Frontal cortex (tissue), 4 donors: Measurements from ENCODE around the gene TRAPPC3L. TPM values are rescaled to one million over a fixed set of nuclear protein-coding genes. Genes with fewer than 3 reads are reported as not detected.

ENCODE experiments used
- DNase-seq, 2 donors: peaks; one replicate each; pipeline ENCODE4 v3.0.0; 2012; ENCODE audit warnings: low spot score in 2 of 2
- FAIRE-seq: peaks from 2 replicates; lab custom pipeline; 2012; peaks lifted over from hg19 to GRCh38; lab: Jason Lieb, UNC
- total RNA-seq: library from RNA; depleted of rRNA; stranded (reverse); fragments of >200 nt; gene quantifications from one replicate; pipeline ENCODE4 v1.2.3, GENCODE V29; 2014
- donor health status: control.
- donor health status: control.
- donor health status: control.

TRAPPC3L gene
- total RNA-seq, 1 donor from 2014 or later, result under 0.01 TPM

DNA sequence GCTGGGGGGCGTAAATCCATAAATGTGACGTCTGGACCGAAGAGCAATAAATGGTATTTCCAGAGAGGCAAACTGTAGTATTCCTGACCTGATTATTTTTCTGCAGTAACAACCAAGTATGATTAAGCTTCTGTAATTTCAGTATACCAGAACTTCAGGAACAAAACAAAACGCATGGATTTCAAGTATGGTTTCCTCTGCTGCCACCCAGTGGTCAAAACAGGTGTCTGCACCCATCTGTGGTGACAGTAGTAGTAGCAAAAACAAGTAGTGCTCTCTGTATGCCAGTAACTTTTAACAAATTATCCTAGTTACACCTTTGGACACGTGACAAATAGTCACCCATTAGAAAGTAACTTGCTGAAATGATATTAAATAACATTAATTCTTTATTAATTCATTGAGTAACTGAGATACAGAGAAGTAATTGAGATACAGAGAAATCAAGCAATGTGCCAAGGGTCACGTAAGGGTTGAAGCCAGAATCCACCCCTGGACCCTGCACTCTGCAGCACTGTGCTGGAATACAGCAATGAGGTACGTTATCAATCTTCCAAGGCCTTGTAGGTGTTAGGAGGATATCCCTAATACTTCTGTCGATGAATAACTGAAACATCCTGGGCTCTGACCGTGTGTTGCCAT, 16.0 kb upstream of the TRAPPC3L start:
- peak; percentile 91 for FAIRE-seq
- DNase-seq, result peak; percentile 47 to 64

GRCh38 chr6:116560130-116560529, 14.6 kb upstream of the TRAPPC3L start:
- no peak for FAIRE-seq
- DNase-seq, result no peak

GRCh38 chr6:116557893-116558292, 12.4 kb upstream of the TRAPPC3L start:
- FAIRE-seq, result no peak

GRCh38 chr6:116556814-116557415, 11.4 kb upstream of the TRAPPC3L start:
- DNase-seq (no peak), FAIRE-seq (no peak)

More at GRCh38 chr6:116557893-116558292, 12.4 kb upstream of the TRAPPC3L start:
- no peak for DNase-seq

DNA sequence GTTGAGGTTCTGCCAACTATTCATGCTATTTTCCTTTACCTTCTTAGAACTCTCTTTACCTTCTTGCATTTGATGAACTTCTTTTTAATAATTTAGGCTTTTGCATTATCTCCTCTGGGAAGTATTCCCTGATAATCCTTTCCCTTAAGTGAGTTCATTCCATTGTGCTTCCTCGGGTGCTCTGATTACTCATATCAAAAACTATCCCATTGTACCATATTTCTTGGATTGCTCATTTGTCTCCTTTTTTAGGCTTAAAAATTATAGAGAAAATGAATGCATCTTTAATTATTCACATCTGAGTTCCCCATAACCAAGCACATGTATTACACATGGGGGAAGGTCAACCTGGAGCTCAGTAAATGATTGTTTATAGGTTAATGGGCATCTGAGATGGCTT, 10.6 kb upstream of the TRAPPC3L start:
- DNase-seq (no peak), FAIRE-seq (no peak)

DNA sequence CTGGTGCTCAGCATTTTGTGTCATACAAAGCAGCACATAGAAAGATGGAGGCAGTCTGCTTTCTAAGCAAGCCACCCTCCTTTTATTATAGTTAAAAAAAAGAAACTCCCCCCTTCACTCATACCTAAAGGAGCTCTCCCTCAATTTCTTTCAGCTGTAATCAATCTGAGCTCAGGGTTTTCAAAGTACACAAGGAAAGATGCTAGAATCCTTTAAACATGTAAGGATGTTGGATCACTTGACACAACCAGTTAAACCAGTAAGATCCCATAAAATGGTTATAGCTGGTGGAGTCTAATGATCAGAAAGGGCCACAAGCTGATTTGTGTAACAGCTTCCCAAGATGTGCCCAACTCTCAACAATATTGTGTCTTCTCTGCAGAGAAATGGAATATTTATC, 8.0 kb upstream of the TRAPPC3L start, which contains the start of gene CALHM4:
CALHM4 (plus strand) TSS at position 301 of the 400 bp plus-strand sequence; CDS start at position 344, 43 bp downstream.
- no peak for DNase-seq
- no peak for FAIRE-seq

DNA sequence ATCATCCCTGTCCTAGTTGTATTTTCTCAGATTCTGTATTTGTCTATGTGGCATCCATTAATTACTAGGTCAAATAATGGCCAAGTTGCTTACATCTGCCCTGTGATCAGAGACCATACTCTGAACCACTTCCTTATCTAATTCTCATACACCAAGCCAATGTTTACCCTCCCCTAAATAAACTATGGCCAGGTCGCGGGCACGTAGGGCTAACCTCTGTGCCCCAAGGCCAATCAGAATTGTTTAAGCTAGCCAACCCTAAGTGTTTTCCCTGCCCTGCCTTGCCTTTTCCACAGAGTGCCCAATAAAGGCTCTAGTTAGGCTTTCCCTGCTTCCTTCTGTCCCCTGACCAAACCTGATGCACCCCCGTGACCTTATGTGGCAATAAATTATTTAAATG, 5.3 kb upstream of the TRAPPC3L start:
- FAIRE-seq (no peak), DNase-seq (no peak)

GRCh38 chr6:116547358-116547757, 1.9 kb upstream of the TRAPPC3L start:
- FAIRE-seq (no peak), DNase-seq (no peak)

- no peak for DNase-seq
- no peak for FAIRE-seq
Measured at GRCh38 chr6:116543149-116543548, 2.3 kb downstream of the TRAPPC3L start.

GRCh38 chr6:116542426-116542825, 3.1 kb downstream of the TRAPPC3L start:
- FAIRE-seq (no peak), DNase-seq (no peak)

- DNase-seq (peak in 1 of 2 donors; percentile 12), FAIRE-seq (no peak)
Measured at GRCh38 chr6:116536216-116536621, 9.3 kb downstream of the TRAPPC3L start.

DNA sequence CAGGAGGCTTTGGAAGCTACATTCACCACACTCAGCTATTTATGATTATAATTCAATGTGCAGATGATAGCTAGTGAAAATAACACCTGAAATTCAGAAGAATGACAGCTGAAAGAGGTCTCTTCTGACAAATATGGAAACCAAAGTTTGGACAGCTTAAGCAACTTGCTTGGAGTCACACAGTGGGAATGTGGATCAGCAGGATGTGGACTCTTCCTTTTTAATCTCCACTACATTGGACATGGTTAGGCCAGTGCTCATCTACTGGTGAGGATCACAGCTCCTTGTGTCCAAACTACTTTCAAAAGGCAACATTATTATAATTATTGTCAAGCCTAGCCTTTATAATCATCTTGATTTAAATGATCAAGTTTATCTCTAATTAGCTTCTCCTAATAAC, 10.4 kb downstream of the TRAPPC3L start:
- FAIRE-seq (no peak), DNase-seq (no peak)

GRCh38 chr6:116533233-116533957, 12.1 kb downstream of the TRAPPC3L start:
- DNase-seq (no peak), FAIRE-seq (no peak)

DNA sequence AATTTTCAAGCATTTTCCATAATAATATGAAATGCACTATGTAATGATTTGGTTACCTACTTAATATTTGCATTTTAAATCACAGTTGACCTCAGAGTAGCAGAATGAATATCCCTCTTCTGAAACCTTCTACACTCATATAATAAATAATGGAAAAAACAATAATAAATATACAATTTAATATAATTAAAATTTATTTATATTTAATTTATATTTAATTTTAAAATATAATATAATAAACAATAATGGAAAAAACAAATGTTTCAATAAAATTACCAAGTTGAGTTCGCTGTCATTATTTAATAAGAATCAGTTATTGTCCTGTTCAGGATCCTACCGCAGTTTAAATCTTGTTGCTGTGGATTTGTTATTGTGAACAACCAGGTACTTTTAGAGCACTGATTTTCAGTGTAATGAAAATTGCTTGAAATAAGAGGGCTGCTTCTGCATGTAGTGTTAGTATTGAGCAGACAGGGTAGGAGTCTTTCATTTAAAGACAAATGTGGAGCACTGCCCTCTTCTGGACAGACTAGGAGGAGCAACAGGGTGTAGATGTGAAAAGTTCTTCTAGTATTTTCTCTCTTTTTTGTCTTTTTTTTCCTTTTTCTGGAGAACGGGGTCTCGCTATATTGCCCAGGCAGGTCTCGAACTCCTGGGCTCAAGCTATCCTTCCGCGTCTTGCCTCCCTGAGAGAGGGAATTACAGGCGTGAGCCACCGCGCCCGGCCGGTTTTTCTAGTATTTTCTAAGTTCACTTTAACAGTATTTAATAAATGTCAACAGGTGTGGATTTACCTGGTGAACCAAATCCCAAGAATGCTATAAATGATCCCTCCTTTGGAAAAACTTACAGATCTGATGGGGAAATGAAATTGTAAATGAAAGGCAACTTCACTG, 13.6 kb downstream of the TRAPPC3L start:
- peak; percentile 22 to 32 for DNase-seq
- FAIRE-seq, result peak; percentile 94

- no peak for FAIRE-seq
- DNase-seq, result no peak
Measured at GRCh38 chr6:116530436-116530835, 15.0 kb downstream of the TRAPPC3L start.

GRCh38 chr6:116529466-116530290, 15.8 kb downstream of the TRAPPC3L start:
- DNase-seq (no peak), FAIRE-seq (no peak)

DNA sequence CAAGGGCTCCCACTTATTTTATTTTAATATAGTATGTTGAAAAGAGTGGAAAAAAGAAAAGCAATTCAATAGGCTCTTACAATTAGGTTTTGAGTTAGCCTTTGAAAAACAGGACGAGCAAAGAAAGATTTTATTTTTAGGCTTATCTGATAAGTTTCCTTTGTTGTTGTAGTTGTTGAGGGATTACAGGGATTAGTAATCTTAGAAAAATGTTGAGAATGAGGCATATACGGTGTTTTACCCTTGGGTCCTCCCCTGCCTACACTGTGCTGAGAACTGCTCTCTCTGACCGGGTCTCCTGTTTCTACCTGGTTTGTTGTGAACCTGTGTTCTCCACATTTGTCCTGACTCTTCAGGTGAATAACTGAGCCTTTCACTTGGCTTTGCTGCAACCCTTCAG, 16.7 kb downstream of the TRAPPC3L start:
- no peak for FAIRE-seq
- no peak for DNase-seq

DNA sequence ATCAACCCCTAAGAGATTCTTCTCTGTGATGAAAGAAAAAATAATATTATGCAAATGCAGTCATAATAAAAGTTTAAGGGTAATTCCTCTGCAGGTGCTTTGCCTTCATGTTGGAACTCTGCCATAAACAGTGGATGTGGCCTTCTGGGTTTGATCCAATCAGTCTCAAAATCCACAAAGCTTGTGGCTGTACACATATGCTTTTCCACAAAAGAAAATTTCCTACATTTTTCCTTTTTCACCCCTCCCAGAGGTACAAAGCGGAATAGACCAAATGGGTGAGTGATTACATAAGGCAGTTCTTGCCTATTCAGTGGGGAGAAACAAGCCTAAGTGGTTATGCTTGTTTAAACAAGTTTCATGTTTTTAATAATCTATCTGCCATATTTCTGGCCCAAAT, 17.4 kb downstream of the TRAPPC3L start:
- no peak for FAIRE-seq
- no peak for DNase-seq

DNA sequence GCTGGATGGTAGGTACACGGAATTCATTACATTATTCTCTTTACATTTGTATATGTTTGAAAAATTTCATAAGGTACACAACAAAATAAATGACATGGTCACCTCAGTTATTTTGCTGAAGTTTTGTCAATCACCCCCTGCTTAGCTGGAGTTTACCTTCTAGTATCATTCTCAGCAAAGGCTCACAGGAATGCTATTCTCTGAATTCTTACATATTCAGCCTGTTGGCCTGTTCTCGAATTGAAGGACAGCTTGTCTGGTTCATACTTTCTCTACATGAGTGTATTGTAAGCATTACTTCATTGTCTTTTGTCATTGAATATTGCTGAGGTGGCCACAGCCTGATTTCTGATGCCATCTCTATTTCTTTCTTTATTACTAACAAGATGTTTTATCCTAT, 21.2 kb downstream of the TRAPPC3L start:
- FAIRE-seq (no peak), DNase-seq (no peak)
